Limb (tissue), 2 donors: Measurements from ENCODE around the gene XRCC3.
A peak's percentile ranks its signal among the peaks of the same experiment; 100 is the strongest.
"Not testable (repeated sequence)": the region's sequence is repeated elsewhere in the genome, so short reads cannot be mapped to it uniquely, and the experiment has no call there.

Experiments
- DNase-seq, 2 donors: peaks; one replicate each; pipeline ENCODE4 v3.0.0-alpha.2; 2016; ENCODE audit errors: extremely low spot score in 2 of 2

XRCC3 gene

DNA sequence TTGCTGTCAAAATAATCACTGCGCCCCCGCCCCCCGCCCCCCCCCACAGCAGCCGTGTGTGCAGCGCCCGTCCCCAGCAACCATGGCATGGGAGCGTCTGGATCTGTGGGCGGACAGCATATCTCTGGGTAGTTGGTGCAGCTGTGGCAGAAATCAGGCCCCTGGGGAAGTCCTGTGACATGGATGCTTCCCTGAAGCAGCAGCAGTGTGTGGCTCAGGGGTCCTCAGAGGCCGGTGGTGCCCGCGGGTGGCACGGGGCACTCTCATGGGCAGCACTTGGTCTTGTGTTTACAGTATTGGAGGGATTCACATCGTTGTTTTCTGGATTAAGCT lies 19.2 kb downstream of the XRCC3 start:
- peak in 1 of 2 donors; percentile 54 for DNase-seq

- peak in 1 of 2 donors; percentile 24 for DNase-seq
Observed at GRCh38 chr14:103695296-103696069, 19.8 kb downstream of the XRCC3 start.

GRCh38 chr14:103694572-103695026 lies 20.7 kb downstream of the XRCC3 start:
- DNase-seq: peak in 1 of 2 donors; percentile 24

DNA sequence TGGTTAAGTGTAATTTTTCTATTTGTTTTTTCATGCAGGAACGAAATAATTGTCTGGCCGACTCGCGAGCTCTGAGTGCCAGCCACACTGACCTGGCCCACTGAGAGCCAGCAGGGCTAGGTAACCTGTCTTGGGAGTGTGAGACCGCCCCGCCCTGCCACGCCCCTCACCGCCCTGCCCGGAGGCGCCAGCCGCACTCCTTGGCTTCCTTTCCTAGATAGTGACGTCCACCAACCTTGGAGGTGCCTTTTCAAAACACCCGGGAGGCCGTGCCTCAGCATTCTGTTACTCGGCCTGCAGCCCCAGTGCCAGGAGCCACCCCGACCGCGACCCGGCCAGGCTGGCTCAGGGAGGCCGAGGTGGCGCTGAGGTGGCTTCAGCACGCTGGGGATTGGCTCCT lies 21.7 kb downstream of the XRCC3 start:
- peak in 1 of 2 donors; percentile 23 for DNase-seq

- peak in 1 of 2 donors; percentile 27 for DNase-seq
Observed at GRCh38 chr14:103692871-103693270, 22.4 kb downstream of the XRCC3 start.

DNA sequence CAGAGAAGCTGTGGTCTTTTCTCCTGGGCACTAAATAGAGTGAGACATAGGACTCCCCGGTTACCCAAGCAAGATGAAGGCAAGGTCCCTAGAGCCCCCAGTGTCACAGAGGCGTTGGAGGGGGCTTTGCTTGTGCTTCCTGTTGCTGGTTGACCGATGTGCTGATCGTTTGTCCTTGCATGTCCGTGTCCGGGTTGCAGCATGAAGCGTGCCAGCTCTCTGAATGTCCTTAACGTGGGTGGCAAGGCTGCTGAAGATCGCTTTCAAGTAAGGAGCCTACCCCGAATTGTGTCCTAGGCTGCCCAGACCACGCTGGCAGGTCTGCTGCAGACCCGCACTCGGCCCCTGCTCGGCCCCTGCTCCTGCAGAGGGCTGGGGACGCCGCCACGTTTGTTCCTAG lies 23.1 kb downstream of the XRCC3 start:
- no peak for DNase-seq

- DNase-seq: not testable (repeated sequence)
Observed at GRCh38 chr14:103691655-103692054, 23.6 kb downstream of the XRCC3 start.

GRCh38 chr14:103690332-103690731 lies 24.9 kb downstream of the XRCC3 start:
- no peak for DNase-seq

DNA sequence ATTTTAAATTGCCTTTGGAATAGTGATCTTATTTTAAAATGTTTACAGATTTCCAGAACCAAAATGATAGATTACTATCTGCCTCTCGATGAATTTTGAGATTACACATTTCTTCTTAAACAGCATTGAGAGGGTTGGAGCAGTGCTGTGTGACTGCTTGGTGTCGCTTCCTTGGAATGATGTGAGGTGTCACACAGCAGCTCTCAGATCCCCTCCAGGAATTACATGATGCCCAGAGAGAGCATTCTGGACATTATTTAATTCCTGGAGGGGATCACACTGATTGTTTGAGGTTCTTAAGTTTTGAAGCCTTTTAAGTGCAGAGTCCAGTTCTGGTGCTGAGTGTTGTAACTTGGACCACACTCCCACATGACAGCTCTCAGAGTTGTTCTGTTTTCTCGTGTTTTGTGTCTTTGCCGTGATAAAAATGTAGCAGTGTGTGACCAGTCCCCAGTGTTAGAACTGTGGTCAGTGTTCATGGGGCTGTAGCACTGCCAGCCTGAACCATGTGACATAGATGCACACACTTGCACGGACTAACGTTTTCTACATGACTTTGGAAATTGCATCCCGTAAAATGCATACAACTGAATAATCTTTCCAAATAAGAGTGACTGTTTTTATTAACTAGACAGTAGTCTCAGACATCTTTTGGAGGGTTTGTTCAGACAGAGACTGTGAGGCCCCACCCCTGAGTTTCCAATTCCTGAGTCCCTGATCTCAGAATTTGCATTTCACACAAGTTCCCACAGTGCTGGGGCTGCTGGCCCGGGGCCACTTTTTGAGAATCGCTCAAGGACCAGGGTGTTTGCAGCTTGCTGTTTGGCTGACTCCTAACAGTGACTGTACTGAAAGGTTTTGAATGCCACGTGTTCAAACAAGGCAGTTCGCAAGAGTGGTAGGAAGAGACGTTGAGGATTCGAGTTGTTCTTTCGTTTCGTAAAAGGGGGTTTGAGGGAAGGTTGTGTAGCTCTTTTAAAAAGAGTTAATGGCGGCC lies 26.0 kb downstream of the XRCC3 start:
- peak in 1 of 2 donors; percentile 31 for DNase-seq

DNA sequence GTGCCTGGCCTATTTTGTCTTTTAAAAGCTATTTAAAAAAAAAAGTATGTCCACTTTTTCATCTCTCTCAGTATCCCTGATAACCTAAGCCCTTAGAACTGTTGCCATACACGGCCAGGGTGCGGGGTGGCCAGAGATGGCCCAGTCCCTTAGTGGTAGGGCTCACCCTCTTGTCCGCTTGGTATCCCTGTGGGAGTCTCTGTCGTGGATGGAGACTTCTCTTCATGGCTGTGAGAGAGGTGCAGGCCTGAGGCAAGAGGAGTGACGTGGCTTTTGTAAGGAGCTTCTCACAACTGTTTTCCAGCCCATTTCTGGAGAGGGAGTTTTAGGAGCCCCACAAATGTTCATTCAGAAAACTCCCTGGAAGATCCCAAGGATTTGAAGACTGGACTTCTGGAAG lies 26.8 kb downstream of the XRCC3 start:
- DNase-seq: no peak

DNA sequence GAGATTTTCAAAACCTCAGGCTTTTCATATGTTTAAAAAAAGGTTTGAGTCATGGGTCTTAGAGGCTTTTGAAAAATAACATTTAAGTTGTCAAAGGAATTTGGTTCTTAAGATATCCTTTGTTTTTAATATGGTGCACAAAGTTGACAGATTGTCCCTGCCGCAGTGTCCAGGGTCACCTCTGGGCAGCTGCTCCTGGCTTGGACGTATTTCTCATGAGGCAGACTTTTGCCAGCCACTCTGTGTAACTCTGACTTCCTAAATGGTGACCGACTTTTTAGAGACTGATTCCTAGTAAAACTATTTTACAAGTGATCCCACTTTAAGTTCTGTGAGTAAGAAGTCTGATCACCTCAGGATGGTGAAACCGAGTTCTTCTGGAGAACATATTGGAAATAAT lies 27.5 kb downstream of the XRCC3 start:
- DNase-seq: no peak

GRCh38 chr14:103686831-103687485 lies 28.3 kb downstream of the XRCC3 start:
- DNase-seq: no peak

GRCh38 chr14:103685276-103686211 lies 29.7 kb downstream of the XRCC3 start:
- DNase-seq: no peak

- DNase-seq: no peak
Observed at GRCh38 chr14:103684871-103685270, 30.4 kb downstream of the XRCC3 start.

GRCh38 chr14:103684471-103684870 lies 30.8 kb downstream of the XRCC3 start:
- peak in 1 of 2 donors; percentile 17 for DNase-seq

DNA sequence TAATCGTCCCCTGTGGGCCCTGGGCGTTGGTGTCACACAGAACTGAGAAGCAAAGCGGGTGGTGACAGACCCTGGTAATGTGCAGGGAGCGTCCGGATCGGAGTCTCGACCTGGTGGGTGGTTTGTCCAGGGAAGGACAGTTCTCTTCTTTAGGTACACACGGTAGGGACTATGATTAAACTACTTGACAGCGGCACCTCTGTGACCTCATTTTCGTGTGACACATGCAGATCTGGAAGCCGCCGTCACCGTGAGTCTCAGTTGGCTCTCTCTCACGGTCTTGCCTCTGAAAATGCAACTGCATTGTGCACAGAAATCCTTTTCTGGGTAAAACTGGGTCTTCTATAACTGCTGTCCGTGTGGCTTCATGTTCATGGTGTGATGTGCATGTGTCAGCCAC lies 32.1 kb downstream of the XRCC3 start:
- no peak for DNase-seq

DNA sequence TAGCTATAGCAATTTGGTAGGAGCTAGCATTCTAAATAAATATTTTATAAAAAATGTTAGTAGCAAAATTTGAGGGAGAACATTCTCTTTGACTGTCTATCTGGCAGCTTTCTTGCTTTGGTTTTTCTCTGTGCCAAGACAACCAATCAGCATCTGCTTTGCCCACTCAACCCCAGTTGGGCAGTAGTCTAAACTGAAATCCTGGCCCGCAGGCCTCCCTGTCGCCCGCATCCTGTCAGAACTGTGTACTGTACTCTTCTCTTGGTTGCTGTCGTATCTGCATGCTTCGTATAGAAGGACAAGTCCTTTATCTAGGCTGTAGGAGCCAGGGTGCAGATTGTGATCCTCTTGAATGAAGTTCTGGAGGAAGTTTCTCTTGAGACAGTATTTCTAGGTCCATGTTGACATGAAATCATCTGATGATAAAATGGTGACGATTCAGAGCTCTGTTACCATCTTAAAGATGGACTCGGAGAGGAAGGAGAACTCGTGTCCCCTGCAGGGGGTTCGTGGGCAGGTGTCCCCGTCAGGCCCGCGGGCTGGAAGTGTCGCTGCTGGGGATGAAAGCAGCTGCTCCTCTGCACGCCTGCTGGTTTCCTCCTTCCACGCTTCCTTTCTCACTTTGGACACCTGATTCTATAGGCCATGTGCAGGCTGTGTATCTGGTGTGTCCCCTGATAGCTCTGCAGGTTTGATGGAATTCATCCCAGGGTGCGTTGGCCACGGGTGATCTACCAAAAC lies 34.6 kb downstream of the XRCC3 start:
- no peak for DNase-seq

GRCh38 chr14:103679351-103679750 lies 35.9 kb downstream of the XRCC3 start:
- DNase-seq: no peak

DNA sequence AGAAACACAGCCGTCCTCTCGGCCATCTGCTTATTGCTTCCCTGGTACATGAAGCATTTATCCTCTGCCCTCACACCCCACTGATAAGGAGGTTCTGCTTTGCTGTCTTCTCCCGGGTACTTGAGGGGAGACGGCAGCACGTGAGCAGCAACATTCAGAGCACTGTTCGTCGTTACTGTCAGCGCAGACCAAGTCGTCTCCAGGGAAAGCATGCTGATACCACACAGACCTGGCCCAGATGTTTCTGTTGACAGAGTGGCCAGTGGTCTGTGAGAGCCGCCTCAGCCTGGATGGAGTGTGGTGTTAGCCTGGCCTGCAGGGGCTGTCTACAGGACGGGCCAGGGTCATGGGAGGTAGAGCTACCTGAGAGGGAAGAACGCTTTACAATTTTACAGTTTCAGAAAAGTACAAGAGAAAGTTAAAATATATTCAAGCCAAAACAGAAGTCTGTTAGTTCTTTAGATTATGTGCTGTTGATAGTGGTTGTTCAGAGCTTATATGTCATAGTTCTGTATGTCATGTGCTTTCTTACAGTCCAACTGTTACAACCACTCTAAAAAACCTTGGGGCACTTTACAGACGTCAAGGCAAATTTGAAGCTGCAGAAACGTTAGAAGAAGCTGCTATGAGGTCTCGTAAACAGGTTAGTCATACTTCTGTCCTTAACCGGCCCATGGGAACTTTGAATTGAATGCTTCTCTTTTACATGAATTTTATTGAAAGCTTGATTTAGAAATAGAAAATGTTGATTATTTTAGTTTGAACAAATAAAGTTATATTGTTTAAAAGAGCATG lies 38.2 kb downstream of the XRCC3 start:
- DNase-seq: no peak
